Lung (tissue), 12 donors: ENCODE data around the gene HS1BP3. TPM values are rescaled to one million over a fixed set of nuclear protein-coding genes. Genes with fewer than 3 reads are reported as not detected.

ENCODE experiments used
- ATAC-seq: fragments of 200-7000 bp; cut with Tn5 transposase; one replicate; pipeline ENCODE4 v1.9.1; 2020; ENCODE audit warnings: moderate number of reproducible peaks; ENCODE audit not compliant: insufficient read depth, low FRiP score
- DNase-seq, 3 donors: peaks; one replicate each; pipeline ENCODE4 v3.0.0-alpha.2; 2013 to 2017
- H3K27ac ChIP-seq, 2 donors: one replicate each; pipeline ENCODE4 v1.5.1; 2013; ENCODE audit warnings: mild to moderate bottlenecking in 2 of 2, moderate library complexity in 2 of 2, control low read depth in 1 of 2, inconsistent platforms in 1 of 2, low read depth in 1 of 2, low read length in 1 of 2
- H3K27me3 ChIP-seq, 3 donors: one replicate each; pipeline ENCODE4 v1.5.1; 2013; ENCODE audit warnings: low read length in 2 of 3; ENCODE audit not compliant: control insufficient read depth in 3 of 3, insufficient read depth in 3 of 3
- H3K36me3 ChIP-seq, 4 donors: one replicate each; pipeline ENCODE4 v1.5.1; 2013; ENCODE audit warnings: low read length in 4 of 4, mild to moderate bottlenecking in 1 of 4, moderate library complexity in 1 of 4; ENCODE audit not compliant: control insufficient read depth in 4 of 4, insufficient read depth in 4 of 4
- H3K4me1 ChIP-seq, 5 donors: one replicate each; pipeline ENCODE4 v1.5.1; 2013; ENCODE audit warnings: low read length in 5 of 5, mild to moderate bottlenecking in 2 of 5, moderate library complexity in 1 of 5; ENCODE audit not compliant: control insufficient read depth in 5 of 5, insufficient read depth in 5 of 5
- H3K4me3 ChIP-seq: one replicate; pipeline ENCODE4 v1.5.1; 2013; ENCODE audit warnings: mild to moderate bottlenecking, control low read depth, moderate library complexity
- H3K9ac ChIP-seq, 2 donors: one replicate each; pipeline ENCODE4 v1.5.1; 2013; ENCODE audit warnings: low read length in 2 of 2, control low read depth in 1 of 2; ENCODE audit not compliant: insufficient read depth in 1 of 2
- H3K9me3 ChIP-seq, 4 donors: one replicate each; pipeline ENCODE4 v1.5.1; 2013; ENCODE audit warnings: low read length in 3 of 4, mild to moderate bottlenecking in 1 of 4, moderate library complexity in 1 of 4; ENCODE audit not compliant: control insufficient read depth in 4 of 4, insufficient read depth in 3 of 4
- CTCF ChIP-seq: IDR thresholded peaks from 2 replicates; pipeline ENCODE4 v1.5.1; 2012; ENCODE audit warnings: mild to moderate bottlenecking; ENCODE audit errors: control extremely low read depth, extremely low read depth
- WGBS, 2 donors: extraction: QIAGEN DNeasy Blood & Tissue Kit; methylation state at CpG; one replicate each; pipeline ENCODE4 v1.1.7; 2013; 5-methylcytosine and 5-hydroxymethylcytosine counted together
- polyA plus RNA-seq, 2 donors: library from polyadenylated mRNA; stranded (reverse); fragments of 200-250 nt; gene quantifications; one replicate each; pipeline ENCODE4 v1.2.1, GENCODE V29; 2013
- total RNA-seq, 2 donors: library from RNA; depleted of rRNA in 1 of 2; stranded (reverse); fragments of >200 nt in 1 of 2; gene quantifications; one replicate each; pipeline ENCODE4 v1.2.1, GENCODE V29; 2014 to 2021
- donor health status: control.
- donor health status: control.
- donor health status: Bipolar disorder and iron deficiency.
- donor health status: healthy.
- donor health status: DM: yes; HTN: yes; CAD: no.

HS1BP3 gene
- total and polyA plus RNA-seq, 4 donors, result 25.4 to 41.4 (median 33.4) TPM

GRCh38 chr2:20652673-20653575 lies 2.0 kb upstream of the HS1BP3 start:
- DNase-seq (no peak), ATAC-seq (no peak)
- Histone ChIP-seq H3K27ac (no peak overlapping the region), H3K36me3 (no peaks in the 10 kb centered on the region), H3K9me3 (no peaks in the 10 kb centered on the region), H3K4me3 (no peak overlapping the region), H3K4me1 (peaks cover 0 to 22% (median 7%) of the 10 kb centered on the region in 5 donors), H3K27me3 (peaks cover 0 to 4% (median 4%) of the 10 kb centered on the region in 3 donors), H3K9ac (no peak overlapping the region)
- TF ChIP-seq CTCF, result no peak
- WGBS, 2 donors, result 97 to 98% methylated on average over 11 of the region's 11 CpGs

- no peak for TF ChIP-seq CTCF
These were observed 1.2 kb upstream of the HS1BP3 start for GRCh38 chr2:20652141-20652540.

GRCh38 chr2:20651731-20652099 lies 817 bp upstream of the HS1BP3 start:
- Histone ChIP-seq H3K27ac (peak overlapping the region; percentile 94), H3K27me3 (no peaks in the 10 kb centered on the region), H3K4me1 (peaks cover 0 to 23% (median 7%) of the 10 kb centered on the region in 5 donors), H3K9me3 (no peaks in the 10 kb centered on the region), H3K9ac (peak overlapping the region in 1 of 2 donors; percentile 92), H3K36me3 (no peaks in the 10 kb centered on the region), H3K4me3 (peak overlapping the region; percentile 39)
- 76% methylated on average over 7 of the region's 7 CpGs for WGBS, 2 donors
- TF ChIP-seq CTCF, result no peak
- no peak for ATAC-seq
- DNase-seq, result no peak

More at GRCh38 chr2:20652141-20652540, 1.2 kb upstream of the HS1BP3 start:
- no peak for DNase-seq
- Histone ChIP-seq H3K27me3 (no peaks in the 10 kb centered on the region), H3K27ac (no peak overlapping the region), H3K4me3 (no peak overlapping the region), H3K9me3 (no peaks in the 10 kb centered on the region), H3K36me3 (no peaks in the 10 kb centered on the region), H3K4me1 (peaks cover 0 to 23% (median 7%) of the 10 kb centered on the region in 5 donors), H3K9ac (no peak overlapping the region)
- WGBS, 2 donors, result 95 to 96% methylated on average over 7 of the region's 7 CpGs
- no peak for ATAC-seq
